OCI-LY1 (cell line): Measurements from ENCODE around the gene CRB3.

Experiments used
- CTCF ChIP-seq: fragments of 200-600 bp; sonication (generic), shearing (Covaris generic); IDR thresholded peaks from 2 replicates; pipeline ENCODE4 v1.5.1; 2017; ENCODE audit warnings: mild to moderate bottlenecking, antibody characterized with exemption, low read length, moderate library complexity, mixed read lengths
- EZH2 ChIP-seq: fragments of 200-600 bp; sonication (generic), shearing (Covaris generic); IDR thresholded peaks from 2 replicates; pipeline ENCODE4 v1.8.0; 2017; ENCODE audit warnings: borderline replicate concordance, mixed run types, mild to moderate bottlenecking, antibody characterized with exemption, low read length, moderate library complexity, mixed read lengths

- TF ChIP-seq CTCF (peak; percentile 51), EZH2 (no peak)
Observed at GRCh38 chr19:6425732-6426620, 38.1 kb upstream of the CRB3 start.
